Fibroblast of skin of left quadriceps (primary cell): Measurements from ENCODE around the gene GEMIN7.

Source experiments
- DNase-seq, 2 experiments: peaks; one replicate each; pipeline ENCODE4 v3.0.0-alpha.2; 2013; ENCODE audit warnings: low read depth in 2 of 2

Gene GEMIN7

GRCh38 chr19:45128806-45129205 lies 49.7 kb downstream of the GEMIN7 start:
- no peak for DNase-seq

GRCh38 chr19:45130236-45130635 lies 51.2 kb downstream of the GEMIN7 start:
- no peak for DNase-seq

GRCh38 chr19:45130888-45131615 lies 52.0 kb downstream of the GEMIN7 start:
- DNase-seq, result no peak

GRCh38 chr19:45133661-45134060 lies 54.6 kb downstream of the GEMIN7 start:
- no peak for DNase-seq

DNA sequence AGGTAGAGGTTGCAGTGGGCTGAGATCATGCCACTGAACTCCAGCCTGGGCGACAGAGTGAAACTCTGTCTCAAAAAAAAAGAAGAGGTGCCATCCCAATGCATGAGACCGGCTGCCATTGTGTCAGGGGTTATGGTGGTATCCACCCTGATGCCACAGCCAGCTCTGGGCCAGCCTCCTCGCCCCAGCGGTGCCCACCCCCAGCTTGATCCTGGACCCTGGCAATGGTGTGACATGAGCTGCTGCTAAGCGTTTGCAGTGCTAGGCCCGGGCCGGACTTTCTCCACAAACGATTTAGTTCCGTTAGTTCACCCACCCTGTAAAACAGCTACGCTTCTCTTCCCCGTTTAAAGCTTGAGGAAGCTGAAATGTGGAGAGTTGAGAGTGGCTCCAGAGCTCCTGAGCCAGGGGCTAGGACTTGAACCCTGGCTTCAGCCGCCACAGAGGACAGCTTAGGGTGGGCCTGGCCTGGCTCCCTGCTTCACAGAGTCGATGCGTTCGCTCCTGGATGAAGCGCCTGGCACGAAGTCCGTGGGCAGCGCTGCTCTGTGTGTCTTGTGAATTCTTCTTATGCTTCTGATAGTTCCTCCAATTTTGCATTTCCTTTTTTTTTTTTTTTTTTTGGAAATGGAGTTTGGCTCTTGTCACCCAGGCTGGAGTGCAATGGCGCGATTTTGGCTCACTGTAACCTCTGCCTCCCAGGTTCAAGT lies 56.3 kb downstream of the GEMIN7 start:
- no peak for DNase-seq

- DNase-seq, result no peak
Observed at GRCh38 chr19:45136507-45137178, 57.6 kb downstream of the GEMIN7 start.

DNA sequence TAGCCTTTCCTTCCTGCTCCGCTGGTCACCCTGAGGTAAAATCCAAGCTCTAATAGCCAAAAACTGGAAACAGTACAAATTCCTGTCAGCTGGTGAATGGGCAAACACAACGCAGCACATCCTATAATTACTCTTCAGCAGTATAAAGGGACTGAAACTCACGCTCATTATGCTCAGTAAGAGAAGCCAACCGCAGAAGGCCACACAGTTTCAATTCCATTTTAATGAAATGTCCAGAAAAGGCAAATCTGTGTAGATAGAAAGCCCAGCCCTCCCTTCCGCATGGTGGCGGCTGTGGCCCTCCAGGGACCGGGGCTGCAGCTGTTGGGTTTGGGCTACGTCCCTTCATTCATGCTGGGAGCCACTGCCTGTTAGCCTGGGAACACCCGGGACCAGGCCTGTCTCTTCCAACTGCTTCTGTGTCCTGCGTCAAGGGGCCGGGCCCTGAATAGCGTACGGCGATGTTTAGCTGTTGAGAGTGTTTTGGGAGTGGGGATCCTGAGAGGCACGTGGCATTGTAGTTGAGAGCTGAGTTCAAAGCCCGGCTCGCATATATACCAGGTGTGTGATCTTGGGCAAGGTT lies 58.2 kb downstream of the GEMIN7 start:
- no peak for DNase-seq

DNA sequence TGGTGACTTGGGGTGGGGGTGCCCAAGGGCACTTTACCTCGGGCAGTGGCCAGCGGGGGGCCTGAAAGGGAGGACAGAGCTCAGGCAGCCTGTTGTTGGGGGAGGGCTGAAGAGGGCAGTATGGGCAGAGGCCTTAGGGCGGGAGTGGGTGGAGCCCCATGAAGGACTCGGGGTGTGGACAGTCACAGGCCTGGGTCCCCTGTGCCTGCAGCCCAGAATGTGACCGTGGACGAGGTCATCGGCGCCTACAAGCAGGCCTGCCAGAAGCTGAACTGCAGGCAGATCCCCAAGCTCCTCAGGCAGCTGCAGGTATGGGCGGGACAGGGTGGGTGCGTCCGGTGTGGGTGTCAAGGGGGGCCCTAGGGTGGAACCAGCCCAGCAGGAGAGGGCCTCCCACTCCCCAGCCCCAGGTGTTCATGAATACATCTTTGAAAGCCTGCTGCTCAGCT lies 59.3 kb downstream of the GEMIN7 start:
- no peak for DNase-seq

DNA sequence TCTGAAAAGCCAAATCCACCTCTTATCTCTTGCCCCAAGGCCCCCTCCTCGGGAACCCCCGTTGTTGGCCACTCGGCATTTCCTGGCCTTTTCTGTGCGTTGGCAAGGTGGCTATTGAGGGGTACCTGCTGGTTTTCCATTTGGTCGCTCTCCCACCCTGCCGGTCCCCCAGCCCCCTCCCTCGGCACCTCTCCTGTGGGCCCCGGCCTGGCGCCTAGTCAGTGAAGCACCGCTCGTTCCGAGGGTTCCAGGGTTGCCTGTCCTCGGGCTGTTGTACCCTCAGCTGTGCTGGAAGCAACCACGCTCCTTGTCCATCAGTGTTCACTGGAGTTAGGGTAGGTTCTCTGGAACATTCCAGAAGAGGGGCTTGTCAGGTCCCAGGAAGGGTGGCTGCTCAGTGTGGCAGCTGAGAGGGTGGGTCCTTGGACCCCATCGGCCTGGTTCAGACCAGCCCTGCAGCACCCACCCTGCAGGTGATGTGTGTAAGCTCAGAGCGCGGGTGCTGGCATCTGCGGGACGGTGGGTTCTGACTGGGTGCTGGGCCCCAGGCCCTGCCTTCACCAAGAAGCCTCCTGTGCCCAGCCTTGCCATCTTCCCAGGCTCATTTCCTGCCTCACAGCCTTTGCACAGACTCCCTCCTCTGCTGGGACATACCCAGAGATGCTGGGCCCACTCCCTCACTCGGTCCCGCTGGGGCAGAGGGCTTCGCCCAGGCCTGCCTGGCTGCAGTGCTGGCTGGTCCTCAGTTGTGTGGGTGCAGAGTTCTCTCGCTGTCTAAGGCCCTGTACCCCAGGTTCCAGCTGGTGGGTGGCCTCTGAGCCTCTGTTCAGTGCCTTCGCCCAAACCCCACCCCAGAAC lies 60.5 kb downstream of the GEMIN7 start:
- no peak for DNase-seq

DNA sequence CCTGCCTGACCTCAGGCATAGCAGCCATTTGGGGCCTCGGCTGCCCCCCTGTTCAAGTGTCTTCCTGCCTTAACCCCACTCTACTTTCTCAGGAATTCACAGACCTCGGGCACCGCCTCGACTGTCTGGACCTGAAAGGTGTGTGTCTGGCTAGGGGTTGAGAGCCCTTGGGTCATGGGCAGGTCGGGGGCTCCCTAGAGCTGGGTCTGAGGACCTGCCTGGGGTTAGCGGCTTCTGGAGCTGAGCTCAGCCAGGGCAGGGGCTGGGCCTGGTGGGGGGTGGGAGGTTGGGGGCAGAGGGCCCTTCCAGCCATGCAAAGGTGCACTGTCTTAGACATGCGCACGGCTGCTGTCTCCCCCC lies 61.1 kb downstream of the GEMIN7 start:
- DNase-seq, result no peak

DNA sequence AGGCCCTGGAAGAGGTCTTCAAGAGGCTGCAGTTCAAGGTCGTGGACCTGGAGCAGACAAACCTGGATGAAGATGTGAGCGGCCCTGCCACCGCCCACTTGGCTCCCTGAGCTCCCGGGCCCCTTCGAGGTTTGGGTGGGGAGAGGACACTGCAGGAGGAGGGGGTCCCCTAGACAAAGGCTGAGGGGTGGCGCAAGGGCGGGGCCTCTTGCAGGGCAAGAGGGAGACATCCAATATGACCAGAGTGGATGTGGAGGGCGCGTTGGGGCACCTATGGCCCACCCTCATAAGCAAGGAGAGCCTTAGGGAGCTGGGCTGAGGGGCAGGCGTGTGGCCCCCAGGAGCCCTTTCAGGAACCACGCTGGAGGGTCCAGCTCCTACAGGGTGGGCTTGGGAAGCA lies 61.5 kb downstream of the GEMIN7 start:
- DNase-seq, result no peak
